Small intestine (tissue), 7 donors: ENCODE measurements around the gene FBP1. TPM values are rescaled to one million over a fixed set of nuclear protein-coding genes. Genes with fewer than 3 reads are reported as not detected.
A peak's percentile ranks its signal among the peaks of the same experiment; 100 is the strongest.

Experiments used
- DNase-seq, 2 donors: peaks; one replicate each; pipeline versions ENCODE4 v3.0.0 to v3.0.0-alpha.2; 2013
- FAIRE-seq: peaks from 2 replicates; lab custom pipeline; 2012; peaks lifted over from hg19 to GRCh38; lab: Jason Lieb, UNC
- H3K27ac ChIP-seq, 3 donors: one replicate each; pipeline ENCODE4 v1.5.1; 2013; ENCODE audit warnings: low read length in 2 of 3, mild to moderate bottlenecking in 2 of 3, control low read depth in 1 of 3, inconsistent platforms in 1 of 3, low read depth in 1 of 3, moderate library complexity in 1 of 3
- H3K27me3 ChIP-seq, 3 donors: one replicate each; pipeline ENCODE4 v1.6.1; 2013; ENCODE audit warnings: low read length in 3 of 3, inconsistent platforms in 1 of 3; ENCODE audit not compliant: control insufficient read depth in 3 of 3, insufficient read depth in 3 of 3
- H3K36me3 ChIP-seq, 3 donors: one replicate each; pipeline ENCODE4 v1.6.1; 2013; ENCODE audit warnings: low read length in 3 of 3, inconsistent platforms in 1 of 3, low read depth in 1 of 3, mild to moderate bottlenecking in 1 of 3, moderate library complexity in 1 of 3; ENCODE audit not compliant: control insufficient read depth in 3 of 3, insufficient read depth in 2 of 3
- H3K4me1 ChIP-seq, 3 donors: one replicate each; pipeline ENCODE4 v1.6.1; 2013; ENCODE audit warnings: low read length in 2 of 3, inconsistent platforms in 1 of 3, low read depth in 1 of 3, mild to moderate bottlenecking in 1 of 3, moderate library complexity in 1 of 3; ENCODE audit not compliant: control insufficient read depth in 3 of 3, insufficient read depth in 2 of 3
- H3K4me3 ChIP-seq, 3 donors: one replicate each; pipeline ENCODE4 v1.5.1; 2013; ENCODE audit warnings: low read length in 3 of 3, control low read depth in 1 of 3, inconsistent platforms in 1 of 3, low read depth in 1 of 3, mild to moderate bottlenecking in 1 of 3, moderate library complexity in 1 of 3
- H3K9me3 ChIP-seq, 2 donors: one replicate each; pipeline ENCODE4 v1.6.1; 2013; ENCODE audit warnings: low read depth in 1 of 2, low read length in 1 of 2; ENCODE audit not compliant: control insufficient read depth in 2 of 2, insufficient read depth in 1 of 2
- WGBS, 3 donors: extraction: QIAGEN DNeasy Blood & Tissue Kit; methylation state at CpG; one replicate each; pipeline ENCODE4 v1.1.7; 2013; 5-methylcytosine and 5-hydroxymethylcytosine counted together
- polyA plus RNA-seq, 4 donors: library from polyadenylated mRNA; stranded (reverse) in 3 of 4; unstranded in 1 of 4; fragments of 200-250 nt in 3 of 4; fragments of 120-200 nt in 1 of 4; gene quantifications; one replicate each; pipeline versions ENCODE4 v1.2.1 to v1.2.3, GENCODE V29; 2013
- donor health status: healthy with polysubstance abuse.
- donor health status: control.
- donor health status: control.
- donor health status: Bipolar disorder and iron deficiency.
- donor health status: healthy.

FBP1 gene
- polyA plus RNA-seq, 4 donors = 113 to 1,158 (median 352) TPM

DNA sequence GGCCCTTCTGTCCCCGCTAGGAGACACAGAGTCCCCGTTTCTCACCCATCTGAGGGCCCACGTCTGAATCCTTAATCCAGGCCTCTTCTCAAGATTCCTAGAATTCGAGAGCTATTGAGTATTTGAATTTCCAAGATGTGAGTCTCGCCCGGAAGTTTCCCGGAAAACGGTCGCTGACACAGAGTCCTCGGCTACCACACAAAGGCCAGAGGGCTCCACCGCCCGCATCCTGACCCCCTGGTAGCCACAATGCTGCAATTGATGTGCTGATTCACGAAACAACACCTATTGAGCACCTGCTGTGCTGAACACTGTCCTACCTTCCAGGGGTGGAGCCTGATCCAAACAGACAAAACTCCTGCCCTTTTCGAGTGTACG, 670 bp upstream of the FBP1 start:
- Histone ChIP-seq H3K4me3 (peak overlapping the region in 2 of 3 donors; percentile 70 to 76), H3K27me3 (no peaks in the 10 kb centered on the region), H3K27ac (peak overlapping the region; percentile 71 to 78 (median 75)), H3K9me3 (no peaks in the 10 kb centered on the region), H3K4me1 (peaks cover 4 to 18% (median 9%) of the 10 kb centered on the region in 3 donors), H3K36me3 (no peaks in the 10 kb centered on the region)
- DNase-seq = peak in 1 of 2 donors; percentile 46
- FAIRE-seq = no peak
- WGBS, 3 donors = 12 to 46% (median 37%) methylated on average over 15 of the region's 15 CpGs

- peak; percentile 26 to 31 for DNase-seq
- no peaks in the 10 kb centered on the region for H3K27me3 ChIP-seq
- 14 to 42% (median 27%) methylated on average over 15 to 17 of the region's 17 CpGs for WGBS, 3 donors
- H3K9me3 ChIP-seq = no peaks in the 10 kb centered on the region
- H3K36me3 ChIP-seq = no peaks in the 10 kb centered on the region
- peaks cover 4 to 12% (median 9%) of the 10 kb centered on the region in 3 donors for H3K4me1 ChIP-seq
- FAIRE-seq = no peak
- H3K4me3 ChIP-seq = peak overlapping the region; percentile 65 to 76 (median 70)
- peak overlapping the region; percentile 71 to 78 (median 75) for H3K27ac ChIP-seq
Observed at GRCh38 chr9:94638335-94639060, 820 bp downstream of the FBP1 start.

GRCh38 chr9:94632737-94633136, 6.6 kb downstream of the FBP1 start:
- no peak for FAIRE-seq
- Histone ChIP-seq H3K4me1 (peaks cover 6 to 35% (median 7%) of the 10 kb centered on the region in 3 donors), H3K27ac (peak overlapping the region in 1 of 3 donors; percentile 67), H3K4me3 (no peak overlapping the region), H3K27me3 (no peaks in the 10 kb centered on the region), H3K9me3 (no peaks in the 10 kb centered on the region), H3K36me3 (peaks cover 0 to 17% (median 0%) of the 10 kb centered on the region in 3 donors)
- 30 to 50% (median 46%) methylated on average over 5 of the region's 5 CpGs for WGBS, 3 donors
- no peak for DNase-seq

DNA sequence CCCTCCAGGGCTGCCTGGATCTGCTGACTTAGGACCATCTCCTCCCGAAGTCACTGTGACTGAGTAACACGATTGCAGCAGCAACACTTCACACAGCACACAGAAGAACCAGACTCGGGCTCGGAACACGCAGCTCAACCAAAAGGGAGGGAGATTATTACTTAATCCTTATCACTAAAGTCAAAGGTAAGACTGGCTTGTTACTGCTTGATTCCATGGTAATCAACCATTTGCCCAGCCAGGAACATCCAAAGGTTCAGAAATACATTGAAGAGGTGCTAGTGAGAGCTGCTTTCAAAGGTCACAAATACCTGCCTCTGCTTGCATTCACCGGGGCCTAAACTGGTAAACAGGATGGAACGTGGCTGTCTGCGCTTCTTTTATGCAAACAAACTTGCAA, 7.7 kb downstream of the FBP1 start:
- Histone ChIP-seq H3K27ac (peak overlapping the region in 2 of 3 donors; percentile 55 to 67), H3K36me3 (peaks cover 0 to 24% (median 0%) of the 10 kb centered on the region in 3 donors)
- 9 to 51% (median 31%) methylated on average over 8 of the region's 8 CpGs for WGBS, 3 donors

GRCh38 chr9:94630833-94631232, 8.5 kb downstream of the FBP1 start:
- DNase-seq = peak; percentile 47 to 66
- Histone ChIP-seq H3K4me3 (no peak overlapping the region), H3K27ac (peak overlapping the region in 2 of 3 donors; percentile 14 to 64), H3K27me3 (no peaks in the 10 kb centered on the region), H3K4me1 (peaks cover 6 to 35% (median 7%) of the 10 kb centered on the region in 3 donors), H3K36me3 (peaks cover 0 to 29% (median 0%) of the 10 kb centered on the region in 3 donors), H3K9me3 (no peaks in the 10 kb centered on the region)
- no peak for FAIRE-seq
- 39 to 66% (median 40%) methylated on average over 5 of the region's 5 CpGs for WGBS, 3 donors

More for the DNA sequence above, 7.7 kb downstream of the FBP1 start:
- no peak for FAIRE-seq
- Histone ChIP-seq H3K4me1 (peaks cover 6 to 35% (median 7%) of the 10 kb centered on the region in 3 donors), H3K27me3 (no peaks in the 10 kb centered on the region), H3K4me3 (no peak overlapping the region), H3K9me3 (no peaks in the 10 kb centered on the region)
- DNase-seq = peak; percentile 83 to 92

DNA sequence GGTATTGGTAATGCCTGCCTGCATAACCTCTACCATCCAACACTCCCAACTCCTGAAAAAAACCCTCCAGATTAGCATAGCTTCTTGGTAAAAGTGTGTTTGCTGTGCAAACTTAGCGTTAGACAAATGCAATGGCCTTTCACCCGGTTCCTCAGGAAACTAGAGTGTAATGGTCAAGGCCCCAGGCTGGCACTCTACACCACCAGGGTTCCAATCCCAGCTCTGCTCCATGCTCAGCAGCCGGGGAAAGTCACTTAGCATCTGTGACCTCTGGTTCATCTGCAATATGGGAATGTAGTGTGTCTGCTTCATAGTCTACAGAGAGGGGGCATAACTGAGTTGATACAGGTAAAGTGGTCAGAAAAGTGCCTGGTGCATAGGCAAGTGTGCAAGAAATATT, 9.0 kb downstream of the FBP1 start:
- Histone ChIP-seq H3K9me3 (no peaks in the 10 kb centered on the region), H3K27ac (peak overlapping the region in 1 of 3 donors; percentile 64), H3K4me3 (no peak overlapping the region), H3K4me1 (peaks cover 6 to 35% (median 7%) of the 10 kb centered on the region in 3 donors), H3K27me3 (no peaks in the 10 kb centered on the region), H3K36me3 (peaks cover 0 to 34% (median 0%) of the 10 kb centered on the region in 3 donors)
- DNase-seq = no peak
- 40 to 76% (median 52%) methylated on average over 3 of the region's 3 CpGs for WGBS, 3 donors
- FAIRE-seq = no peak

DNA sequence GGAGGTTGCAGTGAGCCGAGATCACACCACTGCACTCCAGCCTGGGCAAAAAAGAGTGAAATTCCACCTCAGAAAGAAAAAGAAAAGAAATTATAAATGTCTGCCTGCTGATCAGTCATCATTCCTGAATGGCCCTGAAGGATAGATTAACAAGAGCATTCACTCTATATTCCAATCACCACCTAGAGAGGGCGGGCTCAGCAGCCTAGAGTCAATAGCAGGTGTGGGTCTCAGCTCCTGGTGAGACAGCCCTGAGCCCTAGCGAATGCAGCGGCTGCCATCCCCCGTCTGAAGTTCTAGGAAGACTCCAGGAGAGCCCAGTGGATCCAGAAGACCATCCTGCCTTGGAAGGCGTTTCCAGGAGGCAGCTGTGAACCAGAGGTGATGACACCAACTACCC, 12.0 kb downstream of the FBP1 start:
- FAIRE-seq (no peak), DNase-seq (no peak)
- 85 to 91% (median 89%) methylated on average over 6 of the region's 6 CpGs for WGBS, 3 donors
- Histone ChIP-seq H3K27ac (no peak overlapping the region), H3K9me3 (no peaks in the 10 kb centered on the region), H3K4me1 (peaks cover 6 to 29% (median 7%) of the 10 kb centered on the region in 3 donors), H3K27me3 (no peaks in the 10 kb centered on the region), H3K36me3 (peaks cover 0 to 50% (median 0%) of the 10 kb centered on the region in 3 donors), H3K4me3 (no peak overlapping the region)

DNA sequence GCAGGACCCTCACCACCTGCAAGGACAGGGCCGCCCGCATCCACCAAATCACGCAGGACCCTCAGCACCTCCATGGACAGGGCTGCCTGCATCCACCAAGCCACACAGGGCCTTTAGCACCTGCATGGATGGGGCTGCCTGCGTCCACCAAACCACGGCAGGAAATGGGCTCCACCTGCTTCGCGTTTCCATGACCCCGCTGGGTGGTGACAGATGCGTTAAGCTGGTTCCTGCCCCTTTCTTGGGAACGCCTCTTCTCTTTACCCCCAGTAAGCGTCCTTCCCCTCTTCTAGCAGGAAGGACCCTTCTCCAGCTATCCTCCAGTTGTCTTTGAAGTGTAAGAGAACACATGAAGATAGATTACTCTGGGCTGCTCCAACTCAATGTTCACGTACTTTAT, 13.5 kb downstream of the FBP1 start:
- Histone ChIP-seq H3K27me3 (no peaks in the 10 kb centered on the region), H3K9me3 (no peaks in the 10 kb centered on the region), H3K4me1 (peaks cover 4 to 17% (median 6%) of the 10 kb centered on the region in 3 donors), H3K27ac (no peak overlapping the region), H3K36me3 (peaks cover 0 to 57% (median 0%) of the 10 kb centered on the region in 3 donors), H3K4me3 (no peak overlapping the region)
- 73 to 84% (median 74%) methylated on average over 12 of the region's 12 CpGs for WGBS, 3 donors
- DNase-seq (no peak), FAIRE-seq (no peak)
